Testis (tissue), 2 donors: Measurements from ENCODE around the gene SLC25A12.

Source experiments
- CTCF ChIP-seq, 3 experiments: fragments of 450-650 bp in 2 of 3; fragments of 200-600 bp in 1 of 3; sonication (generic) in 1 of 3; IDR thresholded peaks; one replicate each; pipeline ENCODE4 v1.5.1; 2016 to 2019; ENCODE audit warnings: antibody characterized with exemption in 3 of 3, mild to moderate bottlenecking in 2 of 3, moderate library complexity in 1 of 3
- POLR2A ChIP-seq: fragments of 450-650 bp; IDR thresholded peaks from one replicate; pipeline ENCODE4 v1.6.1; 2017; ENCODE audit warnings: antibody characterized with exemption, mild to moderate bottlenecking, moderate library complexity

- TF ChIP-seq CTCF (IDR thresholded peaks at IDR 0.05), result no peak
- no peak for TF ChIP-seq POLR2A
These were observed 14.2 kb downstream of the SLC25A12 start for GRCh38 chr2:171879865-171880264.
